Ovary (tissue), 9 donors: Measurements from ENCODE around the gene DCP1B. TPM values are rescaled to one million over a fixed set of nuclear protein-coding genes. Genes with fewer than 3 reads are reported as not detected.
A peak's percentile ranks its signal among the peaks of the same experiment; 100 is the strongest.

Source experiments
- DNase-seq, 5 donors: peaks; one replicate each; pipeline ENCODE4 v3.0.0-alpha.2; 2019 to 2020
- H3K27ac ChIP-seq, 2 donors: fragments of 200-600 bp; one replicate each; pipeline versions ENCODE4 v1.5.1 to v1.8.0; 2019 to 2022
- H3K27me3 ChIP-seq: fragments of 200-600 bp; one replicate; pipeline ENCODE4 v1.8.0; 2022
- H3K36me3 ChIP-seq: fragments of 200-600 bp; sonication (generic); one replicate; pipeline ENCODE4 v1.5.1; 2019
- H3K4me1 ChIP-seq: one replicate; pipeline ENCODE4 v1.8.1; 2013; ENCODE audit warnings: mild to moderate bottlenecking, moderate library complexity; ENCODE audit not compliant: insufficient read depth
- H3K4me3 ChIP-seq: fragments of 200-600 bp; sonication (generic); one replicate; pipeline ENCODE4 v1.5.1; 2017
- H3K9me3 ChIP-seq, 2 donors: fragments of 200-600 bp in 1 of 2; sonication (generic) in 1 of 2; one replicate each; pipeline versions ENCODE4 v1.5.1 to v1.8.1; 2013 to 2019; ENCODE audit warnings: mild to moderate bottlenecking in 1 of 2, moderate library complexity in 1 of 2
- EP300 ChIP-seq: sonication (generic); formaldehyde crosslinking; IDR thresholded peaks from one replicate; pipeline ENCODE4 v1.6.1; 2017; ENCODE audit warnings: antibody characterized with exemption
- POLR2A ChIP-seq: fragments of 450-650 bp; IDR thresholded peaks from one replicate; pipeline ENCODE4 v1.6.1; 2017; ENCODE audit warnings: antibody characterized with exemption, mild to moderate bottlenecking, moderate library complexity
- WGBS, 3 donors: extraction: QIAGEN DNeasy Blood & Tissue Kit in 1 of 3; methylation state at CpG; one replicate each; pipeline versions ENCODE4 v1.1.5 to v1.1.7; 2013 to 2017; 5-methylcytosine and 5-hydroxymethylcytosine counted together
- intact Hi-C, 4 donors: fragments of 100-400 bp; cut with DNase I; formaldehyde crosslinking; loops; one replicate each; pipeline versions ENCODE4 v1.11.0 to v1.15.1; 2022 to 2023
- polyA plus RNA-seq, 2 donors: library from polyadenylated mRNA; stranded (reverse); fragments of 200-250 nt in 1 of 2; fragments of 350-450 nt in 1 of 2; fragmentation: Illumina TruSeq in 1 of 2; extraction: RNeasy Lipid Tissue Mini Kit (QIAGEN cat#74804) in 1 of 2; gene quantifications; one replicate each; pipeline ENCODE4 v1.2.3, GENCODE V29; 2013 to 2014
- total RNA-seq, 7 donors: library from RNA; depleted of rRNA in 2 of 7; stranded (reverse); fragments of >200 nt in 2 of 7; fragmentation: NEBNext Ultra II Directional in 3 of 7; extraction: Animal tissue kit (Norgen Biotek cat#: 25700) in 3 of 7; gene quantifications; one replicate each; pipeline versions ENCODE4 v1.1.0 to v1.2.4, GENCODE V29; 2016 to 2023
- TF ChIP-seq, protein P1 (sequence below), 3 donors: fragments of 450-650 bp in 2 of 3; fragments of 200-600 bp in 1 of 3; IDR thresholded peaks; one replicate each; pipeline versions ENCODE4 v1.5.1 to v1.8.0; 2016 to 2022; ENCODE audit warnings: antibody characterized with exemption in 3 of 3, mild to moderate bottlenecking in 1 of 3
- donor health status: DM: no; HTN: no; CAD: no; lungs with moderate emphysema.
- donor health status: DM: no; HTN: no; CAD: no.
- donor health status: Bipolar disorder and iron deficiency.
- donor health status: DM: yes; HTN: yes; CAD: no.
- donor health status: DM: no; HTN: no; CAD: no.
- donor health status: DM: yes; HTN: yes; CAD: no.

The DCP1B gene
- total and polyA plus RNA-seq, 9 donors = 13.5 to 22.9 (median 17.2) TPM

GRCh38 chr12:2034633-2035430 is 30.6 kb upstream of the DCP1B start:
- H3K27me3 ChIP-seq = no peaks in the 10 kb centered on the region
- 9 to 11% (median 10%) methylated on average over 47 of the region's 47 CpGs for WGBS, 3 donors
- H3K27ac ChIP-seq = no peak overlapping the region
- TF ChIP-seq, protein P1, sequence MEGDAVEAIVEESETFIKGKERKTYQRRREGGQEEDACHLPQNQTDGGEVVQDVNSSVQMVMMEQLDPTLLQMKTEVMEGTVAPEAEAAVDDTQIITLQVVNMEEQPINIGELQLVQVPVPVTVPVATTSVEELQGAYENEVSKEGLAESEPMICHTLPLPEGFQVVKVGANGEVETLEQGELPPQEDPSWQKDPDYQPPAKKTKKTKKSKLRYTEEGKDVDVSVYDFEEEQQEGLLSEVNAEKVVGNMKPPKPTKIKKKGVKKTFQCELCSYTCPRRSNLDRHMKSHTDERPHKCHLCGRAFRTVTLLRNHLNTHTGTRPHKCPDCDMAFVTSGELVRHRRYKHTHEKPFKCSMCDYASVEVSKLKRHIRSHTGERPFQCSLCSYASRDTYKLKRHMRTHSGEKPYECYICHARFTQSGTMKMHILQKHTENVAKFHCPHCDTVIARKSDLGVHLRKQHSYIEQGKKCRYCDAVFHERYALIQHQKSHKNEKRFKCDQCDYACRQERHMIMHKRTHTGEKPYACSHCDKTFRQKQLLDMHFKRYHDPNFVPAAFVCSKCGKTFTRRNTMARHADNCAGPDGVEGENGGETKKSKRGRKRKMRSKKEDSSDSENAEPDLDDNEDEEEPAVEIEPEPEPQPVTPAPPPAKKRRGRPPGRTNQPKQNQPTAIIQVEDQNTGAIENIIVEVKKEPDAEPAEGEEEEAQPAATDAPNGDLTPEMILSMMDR (IDR thresholded peaks at IDR 0.05) = peak; percentile 89 to 94 (median 92)
- TF ChIP-seq EP300 (no peak), POLR2A (no peak)
- peak overlapping the region; percentile 37 for H3K4me3 ChIP-seq
- no peaks in the 10 kb centered on the region for H3K36me3 ChIP-seq
- no peaks in the 10 kb centered on the region for H3K4me1 ChIP-seq
- DNase-seq = peak; percentile 79 to 94 (median 89)
- intact Hi-C loops = loop anchor here in 3 of 4 donors (5.0 to 10.0 kb wide), 2 partner anchors 238 to 240 kb away; no protein-coding TSS in a partner anchor
- no peaks in the 10 kb centered on the region for H3K9me3 ChIP-seq

- no peaks in the 10 kb centered on the region for H3K36me3 ChIP-seq
- H3K27ac ChIP-seq = no peak overlapping the region
- H3K4me3 ChIP-seq = no peak overlapping the region
- TF ChIP-seq POLR2A (no peak), EP300 (no peak)
- TF ChIP-seq, protein P1 (IDR thresholded peaks at IDR 0.05) = no peak
- 59 to 78% (median 77%) methylated on average over 8 of the region's 8 CpGs for WGBS, 3 donors
- H3K9me3 ChIP-seq = no peaks in the 10 kb centered on the region
- DNase-seq = no peak
- no peaks in the 10 kb centered on the region for H3K27me3 ChIP-seq
- intact Hi-C loops = loop anchor here in 3 of 4 donors (5.0 to 10.0 kb wide), 2 partner anchors 235 to 238 kb away; no protein-coding TSS in a partner anchor
- H3K4me1 ChIP-seq = no peaks in the 10 kb centered on the region
These were observed 28.2 kb upstream of the DCP1B start for GRCh38 chr12:2032506-2032905.

DNA sequence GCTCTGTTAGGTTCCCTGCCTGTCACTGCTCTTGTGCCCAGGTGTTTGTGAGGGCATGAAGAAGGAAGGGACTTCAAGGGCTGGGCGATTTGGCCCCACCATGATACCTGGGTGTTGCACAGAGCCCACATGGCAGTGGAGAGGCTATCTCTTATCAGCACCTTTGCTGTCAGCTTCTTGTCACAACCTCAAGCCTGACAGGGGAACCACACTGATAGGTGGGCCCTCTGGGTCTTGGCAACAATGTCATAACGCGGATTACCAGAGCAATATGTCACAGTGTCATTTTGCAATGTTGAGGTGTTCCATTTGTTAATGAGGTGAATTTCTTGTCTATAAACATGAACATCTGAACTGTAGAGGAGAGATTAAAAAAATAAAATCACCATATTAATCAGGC is 25.6 kb upstream of the DCP1B start:
- Histone ChIP-seq H3K27me3 (no peaks in the 10 kb centered on the region), H3K36me3 (no peaks in the 10 kb centered on the region), H3K27ac (no peak overlapping the region), H3K4me1 (no peaks in the 10 kb centered on the region), H3K4me3 (no peak overlapping the region), H3K9me3 (no peaks in the 10 kb centered on the region)
- intact Hi-C loops = loop anchor here in 3 of 4 donors (5.0 to 10.0 kb wide), 2 partner anchors 233 to 235 kb away; no protein-coding TSS in a partner anchor
- TF ChIP-seq, protein P1 (IDR thresholded peaks at IDR 0.05) = no peak
- TF ChIP-seq EP300 = no peak
- no peak for TF ChIP-seq POLR2A
- no peak for DNase-seq
- WGBS, 3 donors = 87 to 95% (median 92%) methylated on average over 3 of the region's 3 CpGs

GRCh38 chr12:2027351-2027750 is 23.1 kb upstream of the DCP1B start:
- no peak overlapping the region for H3K4me3 ChIP-seq
- intact Hi-C loops = no loop called here
- TF ChIP-seq, protein P1 (IDR thresholded peaks at IDR 0.05) = no peak
- TF ChIP-seq EP300 = no peak
- no peak for TF ChIP-seq POLR2A

More at GRCh38 chr12:2027351-2027750, 23.1 kb upstream of the DCP1B start:
- peaks cover 0 to 7% of the 10 kb centered on the region in 2 donors for H3K9me3 ChIP-seq
- H3K27ac ChIP-seq = no peak overlapping the region
- no peak for DNase-seq
- no peaks in the 10 kb centered on the region for H3K4me1 ChIP-seq
- no peaks in the 10 kb centered on the region for H3K27me3 ChIP-seq
- no peaks in the 10 kb centered on the region for H3K36me3 ChIP-seq
- WGBS, 3 donors = 34 to 41% (median 38%) methylated on average over 4 of the region's 4 CpGs
